ENCODE data around the gene SRPK2. TPM values are rescaled to one million over a fixed set of nuclear protein-coding genes. Genes with fewer than 3 reads are reported as not detected.
"Not testable (repeated sequence)": the region's sequence is repeated elsewhere in the genome, so short reads cannot be mapped to it uniquely, and the experiment has no call there.

The SRPK2 gene
- total RNA-seq, 1 experiment from 2014 or later = 54.4 TPM

DNA sequence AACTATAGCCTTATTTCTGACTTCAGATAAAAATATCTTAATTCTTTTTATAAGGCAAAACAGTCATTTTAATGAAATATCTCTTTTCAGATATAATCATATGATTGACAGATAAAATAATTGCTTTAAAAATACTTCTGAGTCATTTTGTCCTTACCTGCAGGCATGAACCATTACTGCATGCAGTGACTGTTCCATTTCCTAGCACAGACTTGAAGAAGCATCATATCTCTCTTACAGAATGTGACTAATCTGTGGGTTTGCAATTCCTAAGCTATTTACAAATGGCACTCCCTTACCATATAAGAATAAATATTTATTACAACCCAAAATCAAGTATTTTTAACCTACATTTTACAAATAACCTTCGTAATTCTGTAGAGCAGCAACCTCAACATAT is 120.7 kb downstream of the SRPK2 start:
- peak overlapping the region; percentile 98 for H3K27ac Mint-ChIP-seq (ENCODE audit: low read depth, unreplicated experiment)
- peak; percentile 58 for DNase-seq (ENCODE audit: unreplicated experiment)
- ChIA-PET CTCF (interaction anchor here (0.9 to 1.2 kb wide), 7 partner anchors 18 to 150 kb away, joined by 3 to 5 read pairs (median 3); no protein-coding TSS in a partner anchor), POLR2A (interaction anchor here (0.6 to 4.8 kb wide), 31 partner anchors 9 to 257 kb away, joined by 3 to 45 read pairs (median 5); partner anchors contain the start of genes KMT2E and SRPK2)
- no peaks in the 10 kb centered on the region for H3K36me3 Mint-ChIP-seq (ENCODE audit: insufficient read depth, unreplicated experiment)
- H3K27me3 Mint-ChIP-seq (ENCODE audit: insufficient read depth, unreplicated experiment) = no peaks in the 10 kb centered on the region
- intact Hi-C loops (cut with micrococcal nuclease) = loop anchor here (5.0 kb wide), 2 partner anchors 41 to 116 kb away; no protein-coding TSS in a partner anchor
- no TSS peak for BruUV-seq (replicated peaks)
- H3K4me3 Mint-ChIP-seq (ENCODE audit: unreplicated experiment) = peak overlapping the region; percentile 85
- H3K4me1 Mint-ChIP-seq (ENCODE audit: insufficient read depth, unreplicated experiment) = peaks cover 26% of the 10 kb centered on the region
- TF ChIP-seq, protein P1, sequence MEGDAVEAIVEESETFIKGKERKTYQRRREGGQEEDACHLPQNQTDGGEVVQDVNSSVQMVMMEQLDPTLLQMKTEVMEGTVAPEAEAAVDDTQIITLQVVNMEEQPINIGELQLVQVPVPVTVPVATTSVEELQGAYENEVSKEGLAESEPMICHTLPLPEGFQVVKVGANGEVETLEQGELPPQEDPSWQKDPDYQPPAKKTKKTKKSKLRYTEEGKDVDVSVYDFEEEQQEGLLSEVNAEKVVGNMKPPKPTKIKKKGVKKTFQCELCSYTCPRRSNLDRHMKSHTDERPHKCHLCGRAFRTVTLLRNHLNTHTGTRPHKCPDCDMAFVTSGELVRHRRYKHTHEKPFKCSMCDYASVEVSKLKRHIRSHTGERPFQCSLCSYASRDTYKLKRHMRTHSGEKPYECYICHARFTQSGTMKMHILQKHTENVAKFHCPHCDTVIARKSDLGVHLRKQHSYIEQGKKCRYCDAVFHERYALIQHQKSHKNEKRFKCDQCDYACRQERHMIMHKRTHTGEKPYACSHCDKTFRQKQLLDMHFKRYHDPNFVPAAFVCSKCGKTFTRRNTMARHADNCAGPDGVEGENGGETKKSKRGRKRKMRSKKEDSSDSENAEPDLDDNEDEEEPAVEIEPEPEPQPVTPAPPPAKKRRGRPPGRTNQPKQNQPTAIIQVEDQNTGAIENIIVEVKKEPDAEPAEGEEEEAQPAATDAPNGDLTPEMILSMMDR (IDR thresholded peaks at IDR 0.05; ENCODE audit: unreplicated experiment) = no peak
- no peaks in the 10 kb centered on the region for H3K9me3 Mint-ChIP-seq (ENCODE audit: unreplicated experiment)

GRCh38 chr7:105267244-105267643 is 121.5 kb downstream of the SRPK2 start:
- no peaks in the 10 kb centered on the region for H3K9me3 Mint-ChIP-seq (ENCODE audit: unreplicated experiment)
- no TSS peak for BruUV-seq (replicated peaks)
- H3K36me3 Mint-ChIP-seq (ENCODE audit: insufficient read depth, unreplicated experiment) = no peaks in the 10 kb centered on the region
- CTCF ChIA-PET = interaction anchor here (0.6 to 1.2 kb wide), 5 partner anchors 8 to 68 kb away, joined by 3 to 5 read pairs (median 3); no protein-coding TSS in a partner anchor
- POLR2A ChIA-PET = interaction anchor here (0.6 to 4.8 kb wide), 15 partner anchors 10 to 250 kb away, joined by 3 to 45 read pairs (median 6); no protein-coding TSS in a partner anchor
- peak overlapping the region; percentile 85 for H3K4me3 Mint-ChIP-seq (ENCODE audit: unreplicated experiment)
- no peak for DNase-seq (ENCODE audit: unreplicated experiment)
- H3K4me1 Mint-ChIP-seq (ENCODE audit: insufficient read depth, unreplicated experiment) = peaks cover 26% of the 10 kb centered on the region
- TF ChIP-seq, protein P1 (IDR thresholded peaks at IDR 0.05; ENCODE audit: unreplicated experiment) = no peak
- H3K27me3 Mint-ChIP-seq (ENCODE audit: insufficient read depth, unreplicated experiment) = no peaks in the 10 kb centered on the region
- intact Hi-C loops (cut with micrococcal nuclease) = loop anchor here (5.0 kb wide), 2 partner anchors 40 to 115 kb away; no protein-coding TSS in a partner anchor
- peak overlapping the region; percentile 89 for H3K27ac Mint-ChIP-seq (ENCODE audit: low read depth, unreplicated experiment)

- peaks cover 6% of the 10 kb centered on the region for H3K36me3 Mint-ChIP-seq (ENCODE audit: insufficient read depth, unreplicated experiment)
- no TSS peak for BruUV-seq (replicated peaks)
- H3K27ac Mint-ChIP-seq (ENCODE audit: low read depth, unreplicated experiment) = no peak overlapping the region
- intact Hi-C loops (cut with micrococcal nuclease) = loop anchor here (5.0 kb wide), 2 partner anchors 37 to 112 kb away; no protein-coding TSS in a partner anchor
- CTCF ChIA-PET = interaction anchor here (0.7 to 1.3 kb wide), 2 partner anchors 13 to 112 kb away, joined by 3 to 7 read pairs; no protein-coding TSS in a partner anchor
- TF ChIP-seq, protein P1 (IDR thresholded peaks at IDR 0.05; ENCODE audit: unreplicated experiment) = no peak
- no peak overlapping the region for H3K4me3 Mint-ChIP-seq (ENCODE audit: unreplicated experiment)
- H3K27me3 Mint-ChIP-seq (ENCODE audit: insufficient read depth, unreplicated experiment) = no peaks in the 10 kb centered on the region
- POLR2A ChIA-PET = interaction anchor here (1.4 kb wide), 1 partner anchor 14 kb away, joined by 3 read pairs; no protein-coding TSS in a partner anchor
- peaks cover 32% of the 10 kb centered on the region for H3K4me1 Mint-ChIP-seq (ENCODE audit: insufficient read depth, unreplicated experiment)
- no peak for DNase-seq (ENCODE audit: unreplicated experiment)
- no peaks in the 10 kb centered on the region for H3K9me3 Mint-ChIP-seq (ENCODE audit: unreplicated experiment)
Measured at GRCh38 chr7:105264707-105265106, 124.0 kb downstream of the SRPK2 start.

- no peak overlapping the region for H3K4me3 Mint-ChIP-seq (ENCODE audit: unreplicated experiment)
- DNase-seq (ENCODE audit: unreplicated experiment) = peak; percentile 30
- POLR2A ChIA-PET = interaction anchor here (1.0 to 1.2 kb wide), 4 partner anchors 8 to 75 kb away, joined by 3 to 4 read pairs (median 3); no protein-coding TSS in a partner anchor
- no peak overlapping the region for H3K27ac Mint-ChIP-seq (ENCODE audit: low read depth, unreplicated experiment)
- CTCF ChIA-PET = interaction anchor here (0.6 to 1.0 kb wide), 3 partner anchors 42 to 289 kb away, joined by 3 to 4 read pairs (median 4); no protein-coding TSS in a partner anchor
- intact Hi-C loops (cut with micrococcal nuclease) = no loop called here
- TF ChIP-seq, protein P1 (IDR thresholded peaks at IDR 0.05; ENCODE audit: unreplicated experiment) = no peak
- BruUV-seq (replicated peaks) = no TSS peak
- H3K27me3 Mint-ChIP-seq (ENCODE audit: insufficient read depth, unreplicated experiment) = no peaks in the 10 kb centered on the region
- peaks cover 30% of the 10 kb centered on the region for H3K4me1 Mint-ChIP-seq (ENCODE audit: insufficient read depth, unreplicated experiment)
- peaks cover 6% of the 10 kb centered on the region for H3K36me3 Mint-ChIP-seq (ENCODE audit: insufficient read depth, unreplicated experiment)
- H3K9me3 Mint-ChIP-seq (ENCODE audit: unreplicated experiment) = no peaks in the 10 kb centered on the region
Measured at GRCh38 chr7:105261689-105262088, 127.0 kb downstream of the SRPK2 start.

DNA sequence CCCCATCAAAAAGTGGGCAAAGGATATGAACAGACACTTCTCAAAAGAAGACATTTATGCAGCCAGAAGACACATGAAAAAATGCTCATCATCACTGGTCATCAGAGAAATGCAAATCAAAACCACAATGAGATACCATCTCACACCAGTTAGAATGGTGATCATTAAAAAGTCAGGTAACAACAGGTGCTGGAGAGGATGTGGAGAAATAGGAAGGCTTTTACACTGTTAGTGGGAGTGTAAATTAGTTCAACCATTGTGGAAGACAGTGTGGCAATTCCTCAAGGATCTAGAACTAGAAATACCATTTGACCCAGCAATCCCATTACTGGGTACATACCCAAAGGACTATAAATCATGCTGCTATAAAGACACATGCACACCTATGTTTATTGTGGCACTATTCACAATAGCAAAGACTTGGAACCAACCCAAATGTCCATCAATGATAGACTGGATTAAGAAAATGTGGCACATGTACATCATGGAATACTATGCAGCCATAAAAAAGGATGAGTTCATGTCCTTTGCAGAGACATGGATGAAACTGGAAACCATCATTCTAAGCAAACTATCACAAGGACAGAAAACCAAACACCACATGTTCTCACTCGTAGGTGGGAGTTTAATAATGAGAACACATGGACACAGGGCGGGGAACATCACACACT is 128.4 kb downstream of the SRPK2 start:
- CTCF ChIA-PET; H3K9me3 Mint-ChIP-seq (ENCODE audit: unreplicated experiment); H3K4me3 Mint-ChIP-seq (ENCODE audit: unreplicated experiment); intact Hi-C loops (cut with micrococcal nuclease); H3K27me3 Mint-ChIP-seq (ENCODE audit: insufficient read depth, unreplicated experiment); BruUV-seq (replicated peaks); H3K27ac Mint-ChIP-seq (ENCODE audit: low read depth, unreplicated experiment); DNase-seq (ENCODE audit: unreplicated experiment): not testable (repeated sequence)
- POLR2A ChIA-PET = interaction anchor here (1.0 kb wide), 1 partner anchor 31 kb away, joined by 3 read pairs; no protein-coding TSS in a partner anchor
- peaks cover 35% of the 10 kb centered on the region for H3K4me1 Mint-ChIP-seq (ENCODE audit: insufficient read depth, unreplicated experiment)
- peaks cover 15% of the 10 kb centered on the region for H3K36me3 Mint-ChIP-seq (ENCODE audit: insufficient read depth, unreplicated experiment)

DNA sequence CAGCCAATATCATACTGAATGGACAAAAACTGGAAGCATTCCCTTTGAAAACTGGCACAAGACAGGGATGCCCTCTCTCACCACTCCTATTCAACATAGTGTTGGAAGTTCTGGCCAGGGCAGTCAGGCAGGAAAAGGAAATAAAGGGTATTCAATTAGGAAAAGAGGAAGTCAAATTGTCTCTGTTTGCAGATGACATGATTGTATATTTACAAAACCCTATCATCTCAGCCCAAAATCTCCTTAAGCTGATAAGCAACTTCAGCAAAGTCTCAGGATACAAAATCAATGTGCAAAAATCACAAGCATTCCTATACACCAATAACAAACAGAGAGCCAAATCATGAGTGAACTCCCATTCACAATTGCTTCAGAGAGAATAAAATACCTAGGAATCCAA is 129.8 kb downstream of the SRPK2 start:
- H3K27me3 Mint-ChIP-seq (ENCODE audit: insufficient read depth, unreplicated experiment); H3K27ac Mint-ChIP-seq (ENCODE audit: low read depth, unreplicated experiment); BruUV-seq (replicated peaks); intact Hi-C loops (cut with micrococcal nuclease); DNase-seq (ENCODE audit: unreplicated experiment); H3K4me3 Mint-ChIP-seq (ENCODE audit: unreplicated experiment); POLR2A ChIA-PET; H3K9me3 Mint-ChIP-seq (ENCODE audit: unreplicated experiment): not testable (repeated sequence)
- CTCF ChIA-PET = interaction anchor here (1.0 kb wide), 1 partner anchor 8 kb away, joined by 3 read pairs; no protein-coding TSS in a partner anchor
- Mint-ChIP-seq H3K36me3 (ENCODE audit: insufficient read depth, unreplicated experiment) (peaks cover 20% of the 10 kb centered on the region), H3K4me1 (ENCODE audit: insufficient read depth, unreplicated experiment) (peaks cover 22% of the 10 kb centered on the region)

All from MCF 10A (cell line).